Thyroid gland (tissue), 4 donors: ENCODE results near the gene ELMO1. TPM values are rescaled to one million over a fixed set of nuclear protein-coding genes. Genes with fewer than 3 reads are reported as not detected.

Experiments used
- DNase-seq, 2 donors: peaks; one replicate each; pipeline ENCODE4 v3.0.0-alpha.2; 2019
- H3K27ac ChIP-seq, 3 donors: fragments of 200-600 bp; sonication (generic); 1 replicate in 2 of 3; 2 replicates in 1 of 3; pipeline ENCODE4 v1.5.1; 2016 to 2019; ENCODE audit warnings: mild to moderate bottlenecking in 1 of 3, moderate library complexity in 1 of 3
- H3K27me3 ChIP-seq: fragments of 200-600 bp; sonication (generic); one replicate; pipeline ENCODE4 v1.5.1; 2019
- H3K36me3 ChIP-seq, 2 donors: fragments of 200-600 bp; sonication (generic); one replicate each; pipeline ENCODE4 v1.5.1; 2016 to 2019
- H3K4me1 ChIP-seq, 2 donors: fragments of 200-600 bp; sonication (generic); one replicate each; pipeline ENCODE4 v1.5.1; 2017 to 2019
- H3K4me3 ChIP-seq, 3 donors: fragments of 200-600 bp; sonication (generic); replicated peaks in 1 of 3; 1 replicate in 2 of 3; 2 replicates in 1 of 3; pipeline ENCODE4 v1.5.1; 2016; ENCODE audit warnings: mild to moderate bottlenecking in 1 of 3
- H3K9me3 ChIP-seq: fragments of 200-600 bp; sonication (generic); one replicate; pipeline ENCODE4 v1.5.1; 2017
- POLR2A ChIP-seq, 2 donors: fragments of 450-650 bp; IDR thresholded peaks; one replicate each; pipeline ENCODE4 v1.6.1; 2017; ENCODE audit warnings: antibody characterized with exemption in 2 of 2, mild to moderate bottlenecking in 2 of 2, moderate library complexity in 1 of 2
- WGBS, 2 donors: methylation state at CpG; one replicate each; pipeline ENCODE4 v1.1.5; 2017; 5-methylcytosine and 5-hydroxymethylcytosine counted together
- intact Hi-C: fragments of 100-400 bp; cut with DNase I; formaldehyde crosslinking; loops from one replicate; pipeline ENCODE4 v1.15.1; 2023
- total RNA-seq, 4 donors: library from RNA; depleted of rRNA; stranded (reverse); fragments of >200 nt; gene quantifications; one replicate each; pipeline ENCODE4 v1.2.3, GENCODE V29; 2016
- TF ChIP-seq, protein P1 (sequence below), 6 experiments: fragments of 200-600 bp in 3 of 6; fragments of 450-650 bp in 3 of 6; sonication (generic) in 3 of 6; IDR thresholded peaks; one replicate each; pipeline ENCODE4 v1.5.1; 2016 to 2019; ENCODE audit warnings: antibody characterized with exemption in 6 of 6, mild to moderate bottlenecking in 2 of 6, inconsistent platforms in 1 of 6, moderate library complexity in 1 of 6

ELMO1 gene
- total RNA-seq, 4 donors from 2014 or later, result 168 to 423 (median 312) TPM

DNA sequence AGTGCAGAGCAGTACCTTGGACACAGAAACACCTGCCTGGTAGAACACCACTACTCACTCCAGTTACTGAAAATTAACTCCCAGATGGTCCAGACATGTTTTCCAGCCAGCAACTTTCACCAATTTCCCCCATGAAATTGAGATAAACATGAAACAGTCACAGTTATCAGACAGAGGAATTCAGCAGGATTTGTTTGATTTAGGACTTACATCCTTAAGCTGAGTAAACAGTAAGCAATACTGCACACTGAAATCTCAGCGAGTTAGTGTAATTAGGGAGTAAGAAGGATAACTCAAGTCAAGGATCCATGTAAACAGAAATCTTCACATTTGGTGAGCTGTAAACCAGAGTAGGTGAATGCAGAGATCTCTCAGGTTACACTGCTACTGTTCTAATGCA is 353.5 kb downstream of the ELMO1 start:
- Histone ChIP-seq H3K9me3 (no peaks in the 10 kb centered on the region), H3K36me3 (peaks cover 5 to 7% of the 10 kb centered on the region in 2 donors), H3K4me1 (peaks cover under 1 to 7% of the 10 kb centered on the region in 2 donors), H3K4me3 (no peak overlapping the region), H3K27me3 (no peaks in the 10 kb centered on the region), H3K27ac (no peak overlapping the region)
- 82 to 84% methylated on average over 1 of the region's 1 CpG for WGBS, 2 donors
- no peak for DNase-seq
- intact Hi-C loops, result no loop called here
- TF ChIP-seq POLR2A (IDR thresholded peaks at IDR 0.05), result no peak
- TF ChIP-seq, protein P1, sequence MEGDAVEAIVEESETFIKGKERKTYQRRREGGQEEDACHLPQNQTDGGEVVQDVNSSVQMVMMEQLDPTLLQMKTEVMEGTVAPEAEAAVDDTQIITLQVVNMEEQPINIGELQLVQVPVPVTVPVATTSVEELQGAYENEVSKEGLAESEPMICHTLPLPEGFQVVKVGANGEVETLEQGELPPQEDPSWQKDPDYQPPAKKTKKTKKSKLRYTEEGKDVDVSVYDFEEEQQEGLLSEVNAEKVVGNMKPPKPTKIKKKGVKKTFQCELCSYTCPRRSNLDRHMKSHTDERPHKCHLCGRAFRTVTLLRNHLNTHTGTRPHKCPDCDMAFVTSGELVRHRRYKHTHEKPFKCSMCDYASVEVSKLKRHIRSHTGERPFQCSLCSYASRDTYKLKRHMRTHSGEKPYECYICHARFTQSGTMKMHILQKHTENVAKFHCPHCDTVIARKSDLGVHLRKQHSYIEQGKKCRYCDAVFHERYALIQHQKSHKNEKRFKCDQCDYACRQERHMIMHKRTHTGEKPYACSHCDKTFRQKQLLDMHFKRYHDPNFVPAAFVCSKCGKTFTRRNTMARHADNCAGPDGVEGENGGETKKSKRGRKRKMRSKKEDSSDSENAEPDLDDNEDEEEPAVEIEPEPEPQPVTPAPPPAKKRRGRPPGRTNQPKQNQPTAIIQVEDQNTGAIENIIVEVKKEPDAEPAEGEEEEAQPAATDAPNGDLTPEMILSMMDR (IDR thresholded peaks at IDR 0.05), result no peak

DNA sequence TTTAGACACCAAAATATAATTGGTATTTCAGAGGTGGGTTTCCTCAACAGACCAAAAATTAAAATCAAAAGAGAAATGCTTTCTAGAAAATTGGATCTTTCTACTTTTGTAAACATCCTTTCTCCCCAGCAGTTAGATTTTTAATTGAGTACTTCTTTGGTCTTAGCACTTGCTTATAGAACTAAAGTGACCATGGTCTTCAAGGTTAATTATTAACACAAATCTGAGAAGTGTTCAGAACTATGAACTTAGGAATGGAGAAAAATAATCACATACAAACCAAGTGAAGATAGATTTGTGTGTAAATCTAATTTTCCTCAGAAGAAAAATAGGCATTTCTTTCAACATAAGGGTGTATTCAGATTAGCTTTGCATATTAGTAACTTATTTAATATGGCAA is 355.4 kb downstream of the ELMO1 start:
- no peak overlapping the region for H3K4me3 ChIP-seq
- TF ChIP-seq, protein P1 (IDR thresholded peaks at IDR 0.05), result no peak
- intact Hi-C loops, result no loop called here

DNA sequence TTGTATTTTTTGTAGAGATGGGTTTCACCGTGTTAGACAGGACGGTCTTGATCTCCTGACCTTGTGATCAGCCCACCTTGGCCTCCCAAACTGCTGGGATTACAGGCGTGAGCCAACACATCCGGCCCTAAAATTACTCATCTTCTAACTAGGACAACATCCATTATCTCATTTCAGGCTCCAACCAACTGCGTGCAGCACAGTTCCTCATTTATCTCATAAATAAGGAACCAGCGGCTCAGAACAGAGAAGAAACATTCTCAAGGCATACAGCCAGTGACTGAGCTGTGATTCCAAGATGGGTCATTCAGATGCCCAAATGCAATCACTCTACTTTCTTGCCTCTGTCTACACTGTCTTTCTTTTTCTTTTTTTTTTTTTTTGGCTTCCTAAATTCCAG is 356.1 kb downstream of the ELMO1 start:
- WGBS, 2 donors, result 87 to 94% methylated on average over 6 of the region's 6 CpGs
- H3K4me1 ChIP-seq, result peaks cover 5 to 14% of the 10 kb centered on the region in 2 donors
- no peaks in the 10 kb centered on the region for H3K9me3 ChIP-seq
- peaks cover 5 to 7% of the 10 kb centered on the region in 2 donors for H3K36me3 ChIP-seq
- intact Hi-C loops, result no loop called here
- H3K4me3 ChIP-seq, result no peak overlapping the region
- TF ChIP-seq POLR2A (IDR thresholded peaks at IDR 0.05), result no peak
- TF ChIP-seq, protein P1 (IDR thresholded peaks at IDR 0.05), result no peak
- no peak for DNase-seq
- H3K27ac ChIP-seq, result no peak overlapping the region
- no peaks in the 10 kb centered on the region for H3K27me3 ChIP-seq

More for the DNA sequence above, 355.4 kb downstream of the ELMO1 start:
- DNase-seq, result no peak
- Histone ChIP-seq H3K27me3 (no peaks in the 10 kb centered on the region), H3K4me1 (peaks cover 5 to 14% of the 10 kb centered on the region in 2 donors), H3K36me3 (peaks cover 5 to 7% of the 10 kb centered on the region in 2 donors), H3K9me3 (no peaks in the 10 kb centered on the region), H3K27ac (no peak overlapping the region)

DNA sequence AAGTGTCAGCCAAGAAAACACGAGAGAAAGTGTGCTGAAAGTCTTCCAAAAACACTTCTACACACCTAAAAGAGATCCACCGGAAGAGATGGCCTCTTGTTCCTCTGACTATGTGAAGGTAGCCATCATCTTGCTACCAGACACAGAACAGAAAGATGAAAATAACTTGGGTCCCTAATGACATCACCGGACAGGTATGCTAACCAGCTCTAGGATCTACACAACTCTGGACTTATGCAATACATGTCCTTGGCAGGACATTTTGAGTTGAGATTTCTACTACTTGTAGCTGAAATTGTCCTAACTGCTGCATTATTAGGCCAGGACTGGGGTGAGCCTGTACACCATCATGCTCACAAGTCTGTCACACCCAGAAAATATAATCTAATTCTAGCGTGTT is 358.7 kb downstream of the ELMO1 start:
- 76 to 85% methylated on average over 4 of the region's 4 CpGs for WGBS, 2 donors
- no peak for DNase-seq
- Histone ChIP-seq H3K4me3 (no peak overlapping the region), H3K9me3 (no peaks in the 10 kb centered on the region), H3K27me3 (no peaks in the 10 kb centered on the region), H3K27ac (no peak overlapping the region), H3K4me1 (peaks cover 5 to 14% of the 10 kb centered on the region in 2 donors), H3K36me3 (peaks cover 0 to 3% of the 10 kb centered on the region in 2 donors)
- intact Hi-C loops, result no loop called here
- no peak for TF ChIP-seq POLR2A (IDR thresholded peaks at IDR 0.05)
- TF ChIP-seq, protein P1 (IDR thresholded peaks at IDR 0.05), result no peak

DNA sequence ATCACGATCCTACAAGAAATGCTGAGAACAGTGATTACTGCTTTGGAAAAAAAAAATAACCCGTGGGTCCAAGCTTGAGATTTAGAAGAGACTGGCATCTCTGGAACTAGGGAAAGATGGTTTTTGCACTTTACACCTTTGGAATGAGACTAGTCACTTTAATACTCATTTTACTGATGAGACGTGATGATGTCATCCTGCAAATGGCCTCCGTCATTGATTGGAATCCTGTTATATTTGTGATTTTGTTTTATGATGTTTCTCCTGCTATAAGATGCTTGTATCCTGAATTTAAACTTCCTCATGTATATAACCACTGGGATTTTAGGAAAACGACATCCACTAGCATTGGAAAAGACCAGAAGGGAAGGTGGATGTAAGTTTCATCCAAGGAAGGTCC is 363.1 kb downstream of the ELMO1 start:
- Histone ChIP-seq H3K36me3 (no peaks in the 10 kb centered on the region), H3K27me3 (no peaks in the 10 kb centered on the region), H3K9me3 (no peaks in the 10 kb centered on the region), H3K4me3 (no peak overlapping the region), H3K4me1 (peaks cover 8 to 25% of the 10 kb centered on the region in 2 donors), H3K27ac (no peak overlapping the region)
- DNase-seq, result no peak
- intact Hi-C loops, result no loop called here
- WGBS, 2 donors, result 95% methylated on average over 5 of the region's 5 CpGs
- TF ChIP-seq, protein P1 (IDR thresholded peaks at IDR 0.05), result no peak
- no peak for TF ChIP-seq POLR2A (IDR thresholded peaks at IDR 0.05)
